Psoas muscle (tissue), 8 donors: ENCODE data around the gene USP49. TPM values are rescaled to one million over a fixed set of nuclear protein-coding genes. Genes with fewer than 3 reads are reported as not detected.
A peak's percentile ranks its signal among the peaks of the same experiment; 100 is the strongest.

Experiments
- ATAC-seq, 4 donors: fragments of 200-7000 bp; cut with Tn5 transposase; one replicate each; pipeline ENCODE4 v1.9.1; 2020; ENCODE audit warnings: moderate library complexity in 3 of 4, mild to moderate bottlenecking in 2 of 4
- DNase-seq, 2 donors: peaks; one replicate each; pipeline ENCODE4 v3.0.0-alpha.2; 2020
- H3K27ac ChIP-seq: fragments of 200-600 bp; one replicate; pipeline ENCODE4 v1.8.0; 2022
- H3K27me3 ChIP-seq, 3 donors: fragments of 200-600 bp in 1 of 3; one replicate each; pipeline versions ENCODE4 v1.6.1 to v1.8.0; 2013 to 2022; ENCODE audit warnings: low read length in 2 of 3, mild to moderate bottlenecking in 2 of 3, moderate library complexity in 1 of 3; ENCODE audit not compliant: insufficient read depth in 3 of 3
- H3K36me3 ChIP-seq, 2 donors: fragments of 200-600 bp in 1 of 2; one replicate each; pipeline versions ENCODE4 v1.6.1 to v1.8.0; 2013 to 2022; ENCODE audit warnings: low read depth in 1 of 2, mild to moderate bottlenecking in 1 of 2, moderate library complexity in 1 of 2; ENCODE audit not compliant: insufficient read depth in 1 of 2
- H3K4me1 ChIP-seq: fragments of 200-600 bp; one replicate; pipeline ENCODE4 v1.8.0; 2022
- H3K4me3 ChIP-seq: fragments of 200-600 bp; one replicate; pipeline ENCODE4 v1.8.0; 2022; ENCODE audit warnings: mild to moderate bottlenecking
- H3K9me3 ChIP-seq: fragments of 200-600 bp; one replicate; pipeline ENCODE4 v1.8.0; 2022
- CTCF ChIP-seq: fragments of 200-600 bp; IDR thresholded peaks from one replicate; pipeline ENCODE4 v1.8.0; 2022; ENCODE audit warnings: antibody characterized with exemption
- WGBS, 3 donors: extraction: QIAGEN DNeasy Blood & Tissue Kit; methylation state at CpG; one replicate each; pipeline versions ENCODE4 v1.1.6 to v1.1.7; 2013; 5-methylcytosine and 5-hydroxymethylcytosine counted together
- intact Hi-C, 2 donors: fragments of 100-400 bp; cut with DNase I; formaldehyde crosslinking; loops; one replicate each; pipeline versions ENCODE4 v1.11.0 to v1.14.2; 2022
- polyA plus RNA-seq, 3 donors: library from polyadenylated mRNA; stranded (reverse); fragments of 200-250 nt; gene quantifications; one replicate each; pipeline ENCODE4 v1.2.3, GENCODE V29; 2013
- total RNA-seq, 4 donors: library from RNA; stranded (reverse); fragmentation: NEBNext Ultra II Directional in 2 of 4; extraction: Animal tissue kit (Norgen Biotek cat#: 25700) in 2 of 4; gene quantifications; one replicate each; pipeline versions ENCODE4 v1.2.1 to v1.2.4, GENCODE V29; 2021 to 2023
- donor health status: healthy with polysubstance abuse.
- donor health status: DM: no; HTN: no; CAD: no; lungs with moderate emphysema.
- donor health status: Bipolar disorder and iron deficiency.
- donor health status: healthy.
- donor health status: DM: yes; HTN: yes; CAD: no.
- donor health status: DM: no; HTN: no; CAD: no.
- donor health status: DM: no; HTN: no; CAD: no.
- donor health status: DM: yes; HTN: yes; CAD: no.

USP49 gene
- total and polyA plus RNA-seq, 7 donors: 0.38 to 1.6 (median 0.84) TPM

- ATAC-seq (peak; percentile 50 to 77 (median 60)), DNase-seq (no peak)
- Histone ChIP-seq H3K27ac (peak overlapping the region; percentile 81), H3K36me3 (no peaks in the 10 kb centered on the region), H3K9me3 (no peaks in the 10 kb centered on the region), H3K4me3 (peak overlapping the region; percentile 81), H3K4me1 (peaks cover 16% of the 10 kb centered on the region), H3K27me3 (no peaks in the 10 kb centered on the region)
- no peak for TF ChIP-seq CTCF
- intact Hi-C loops: loop anchor here in 1 of 2 donors (10.0 kb wide), 1 partner anchor 110 kb away; the partner anchor contains the start of genes PRICKLE4 and TOMM6
- WGBS, 3 donors: 1 to 3% (median 3%) methylated on average over 47 to 56 of the region's 56 CpGs
Measured at GRCh38 chr6:41894366-41895299, 542 bp downstream of the USP49 start.

- intact Hi-C loops: loop anchor here in 1 of 2 donors (10.0 kb wide), 1 partner anchor 108 kb away; the partner anchor contains the start of genes PRICKLE4 and TOMM6
- WGBS, 3 donors: 54 to 67% (median 63%) methylated on average over 4 of the region's 4 CpGs
- Histone ChIP-seq H3K27me3 (no peaks in the 10 kb centered on the region), H3K27ac (no peak overlapping the region), H3K36me3 (no peaks in the 10 kb centered on the region), H3K9me3 (no peaks in the 10 kb centered on the region), H3K4me3 (no peak overlapping the region), H3K4me1 (peaks cover 16% of the 10 kb centered on the region)
- no peak for TF ChIP-seq CTCF
- no peak for DNase-seq
- no peak for ATAC-seq
Measured at GRCh38 chr6:41892921-41893564, 2.1 kb downstream of the USP49 start.

GRCh38 chr6:41887331-41887751, 7.8 kb downstream of the USP49 start:
- no peak for TF ChIP-seq CTCF
- no peak for ATAC-seq
- intact Hi-C loops: no loop called here
- Histone ChIP-seq H3K36me3 (no peaks in the 10 kb centered on the region), H3K4me3 (no peak overlapping the region), H3K4me1 (no peaks in the 10 kb centered on the region), H3K27me3 (no peaks in the 10 kb centered on the region), H3K9me3 (no peaks in the 10 kb centered on the region), H3K27ac (no peak overlapping the region)
- DNase-seq: no peak
- 49 to 58% (median 55%) methylated on average over 4 of the region's 4 CpGs for WGBS, 3 donors

DNA sequence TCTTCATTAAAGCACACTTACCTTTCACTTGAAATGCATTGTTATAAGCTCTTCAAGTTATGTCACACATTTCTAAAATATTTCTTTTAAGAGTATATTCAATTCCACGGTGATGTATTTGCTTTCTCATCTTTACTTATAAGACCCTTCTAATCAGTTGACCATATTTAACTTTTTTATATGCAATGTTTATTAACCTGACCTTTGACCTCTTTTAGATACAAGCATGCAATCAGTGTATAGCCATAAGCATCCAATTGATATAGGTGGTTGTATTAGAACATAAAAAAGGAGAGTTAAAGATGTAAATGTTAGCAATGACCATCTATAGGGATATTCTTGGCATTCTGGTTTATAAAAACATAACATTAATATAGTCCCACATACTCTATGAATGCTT, 9.2 kb downstream of the USP49 start:
- ATAC-seq: no peak

More for the DNA sequence above, 9.2 kb downstream of the USP49 start:
- H3K27me3 ChIP-seq: no peaks in the 10 kb centered on the region
- H3K4me3 ChIP-seq: no peak overlapping the region
- H3K4me1 ChIP-seq: no peaks in the 10 kb centered on the region
- DNase-seq: no peak
- TF ChIP-seq CTCF: no peak
- H3K9me3 ChIP-seq: no peaks in the 10 kb centered on the region
- H3K27ac ChIP-seq: no peak overlapping the region
- WGBS, 3 donors: 96 to 100% (median 97%) methylated on average over 1 of the region's 1 CpG
- intact Hi-C loops: no loop called here
- H3K36me3 ChIP-seq: no peaks in the 10 kb centered on the region
